Right ventricle myocardium inferior (tissue), 1 donor: Measurements from ENCODE around the gene TMEM127. TPM values are rescaled to one million over a fixed set of nuclear protein-coding genes. Genes with fewer than 3 reads are reported as not detected.

ENCODE experiments used
- ATAC-seq: fragments of 200-7000 bp; cut with Tn5 transposase; one replicate; pipeline ENCODE4 v1.9.1; 2020; ENCODE audit warnings: mild to moderate bottlenecking, moderate library complexity
- DNase-seq: peaks from one replicate; pipeline ENCODE4 v3.0.0; 2021; ENCODE audit errors: missing footprints
- intact Hi-C: fragments of 100-400 bp; cut with DNase I; formaldehyde crosslinking; loops from one replicate; pipeline ENCODE4 v1.11.0; 2022
- total RNA-seq: library from RNA; stranded (reverse); fragmentation: NEBNext Ultra II Directional; extraction: Animal tissue kit (Norgen Biotek cat#: 25700); gene quantifications from one replicate; pipeline ENCODE4 v1.2.1, GENCODE V29; 2021
- donor health status: DM: no; HTN: yes; CAD: no; lungs with severe emphysema.

Gene TMEM127
- total RNA-seq, 1 donor from 2014 or later: 68.2 TPM

GRCh38 chr2:96214554-96214953, 51.2 kb downstream of the TMEM127 start:
- ATAC-seq: no peak
- DNase-seq: no peak
- intact Hi-C loops: no loop called here

- no peak for DNase-seq
- intact Hi-C loops: no loop called here
- ATAC-seq: no peak
Observed at GRCh38 chr2:96213379-96213778, 52.4 kb downstream of the TMEM127 start.

GRCh38 chr2:96212339-96212738, 53.5 kb downstream of the TMEM127 start:
- DNase-seq (no peak), ATAC-seq (no peak)
- intact Hi-C loops: no loop called here

- intact Hi-C loops: loop anchor here (2.0 kb wide), 1 partner anchor 51 kb away; no protein-coding TSS in a partner anchor
- DNase-seq (no peak), ATAC-seq (no peak)
Observed at GRCh38 chr2:96209729-96210085, 56.1 kb downstream of the TMEM127 start.

- intact Hi-C loops: loop anchor here (2.0 kb wide), 1 partner anchor 52 kb away; no protein-coding TSS in a partner anchor
- ATAC-seq: no peak
- DNase-seq: no peak
Observed at GRCh38 chr2:96209011-96209728, 56.6 kb downstream of the TMEM127 start.

GRCh38 chr2:96208143-96209010, 57.4 kb downstream of the TMEM127 start, which contains the start of gene STARD7:
Gene STARD7 (minus strand): TSS chr2:96208827. CDS start chr2:96208434, 393 bp downstream.
- peak; percentile 97 for ATAC-seq
- peak; percentile 99 for DNase-seq
- intact Hi-C loops: loop anchor here (2.0 kb wide), 1 partner anchor 52 kb away; no protein-coding TSS in a partner anchor

- ATAC-seq: no peak
- no peak for DNase-seq
- intact Hi-C loops: loop anchor here (2.0 kb wide), 2 partner anchors 21 to 53 kb away; no protein-coding TSS in a partner anchor
Observed at GRCh38 chr2:96207774-96208142, 58.0 kb downstream of the TMEM127 start.

GRCh38 chr2:96207073-96207773, 58.6 kb downstream of the TMEM127 start:
- no peak for ATAC-seq
- DNase-seq: no peak
- intact Hi-C loops: loop anchor here (2.0 kb wide), 1 partner anchor 20 kb away; no protein-coding TSS in a partner anchor

- ATAC-seq: no peak
- intact Hi-C loops: loop anchor here (2.0 kb wide), 1 partner anchor 19 kb away; no protein-coding TSS in a partner anchor
- no peak for DNase-seq
Observed at GRCh38 chr2:96205888-96206287, 59.9 kb downstream of the TMEM127 start.

- ATAC-seq: no peak
- DNase-seq: no peak
- intact Hi-C loops: no loop called here
Observed at GRCh38 chr2:96204836-96205624, 60.8 kb downstream of the TMEM127 start.

- ATAC-seq: no peak
- intact Hi-C loops: no loop called here
- DNase-seq: no peak
Observed at GRCh38 chr2:96203130-96204028, 62.4 kb downstream of the TMEM127 start.

GRCh38 chr2:96202152-96202854, 63.5 kb downstream of the TMEM127 start:
- intact Hi-C loops: no loop called here
- DNase-seq (no peak), ATAC-seq (no peak)

- no peak for DNase-seq
- intact Hi-C loops: no loop called here
- ATAC-seq: no peak
Observed at GRCh38 chr2:96201338-96201737, 64.5 kb downstream of the TMEM127 start.

- ATAC-seq: no peak
- intact Hi-C loops: no loop called here
- no peak for DNase-seq
Observed at GRCh38 chr2:96198921-96199320, 66.9 kb downstream of the TMEM127 start.
